OCI-LY7 (cell line): ENCODE data around the gene ZSCAN26. TPM values are rescaled to one million over a fixed set of nuclear protein-coding genes. Genes with fewer than 3 reads are reported as not detected.

Source experiments
- BruUV-seq: library from RNA; stranded (reverse); fragments of 400-500 nt; replicated peaks from 2 replicates; lab custom pipeline; 2021; lab: Mats Ljungman, UMichigan
- CTCF ChIA-PET: fragments of 300-600 bp; sonication (Branson Sonifier 250); formaldehyde crosslinking; loops from one replicate; lab custom pipeline; 2022; ENCODE audit warnings: antibody characterized with exemption; ENCODE audit not compliant: unreplicated experiment; lab: Charles Lee
- POLR2A ChIA-PET: fragments of 300-600 bp; sonication (Branson Sonifier 250); formaldehyde crosslinking; loops from one replicate; lab custom pipeline; 2022; ENCODE audit warnings: antibody characterized with exemption; lab: Charles Lee
- DNase-seq: peaks from one replicate; pipeline ENCODE4 v3.0.0-alpha.2; 2015; ENCODE audit warnings: low spot score
- H2AFZ ChIP-seq: fragments of 200-600 bp; sonication (generic), shearing (Covaris generic); 2 replicates; pipeline ENCODE4 v1.6.1; 2014; ENCODE audit warnings: mild to moderate bottlenecking, antibody characterized with exemption, low read length, moderate library complexity
- H3K27ac ChIP-seq: fragments of 200-600 bp; sonication (generic); 2 replicates; pipeline ENCODE4 v1.5.1; 2014; ENCODE audit warnings: mixed run types, low read depth, mild to moderate bottlenecking, moderate library complexity, low read length, inconsistent platforms; ENCODE audit not compliant: poor library complexity, severe bottlenecking
- H3K36me3 ChIP-seq: fragments of 200-600 bp; sonication (generic); 2 replicates; pipeline ENCODE4 v1.6.1; 2014; ENCODE audit warnings: mild to moderate bottlenecking, antibody characterized with exemption, low read length, moderate library complexity, mixed read lengths; ENCODE audit not compliant: insufficient read depth
- H3K4me1 ChIP-seq: fragments of 200-600 bp; sonication (generic); 2 replicates; pipeline ENCODE4 v1.5.1; 2014; ENCODE audit warnings: mild to moderate bottlenecking, low read length; ENCODE audit not compliant: insufficient read depth, poor library complexity, severe bottlenecking
- H3K4me2 ChIP-seq: fragments of 200-600 bp; sonication (generic); 2 replicates; pipeline ENCODE4 v1.6.1; 2014; ENCODE audit warnings: mild to moderate bottlenecking, low read length
- H3K4me3 ChIP-seq: fragments of 200-600 bp; sonication (generic); 2 replicates; pipeline ENCODE4 v1.5.1; 2014; ENCODE audit warnings: mild to moderate bottlenecking, low read depth, low read length; ENCODE audit not compliant: poor library complexity, severe bottlenecking
- H3K79me2 ChIP-seq: fragments of 200-600 bp; sonication (generic); 2 replicates; pipeline ENCODE4 v1.6.1; 2016; ENCODE audit warnings: low read depth, mild to moderate bottlenecking, low read length, moderate library complexity, mixed read lengths; ENCODE audit not compliant: insufficient read depth
- H3K9me2 ChIP-seq: fragments of 200-600 bp; sonication (generic); 2 replicates; pipeline ENCODE4 v1.6.1; 2016; ENCODE audit warnings: mild to moderate bottlenecking, low read length, mixed read lengths; ENCODE audit not compliant: insufficient read depth
- H3K9me3 ChIP-seq: fragments of 200-600 bp; sonication (generic); 2 replicates; pipeline ENCODE4 v1.6.1; 2014; ENCODE audit warnings: mild to moderate bottlenecking, mixed run types, low read length, mixed read lengths
- H4K20me1 ChIP-seq: fragments of 200-600 bp; sonication (generic); 2 replicates; pipeline ENCODE4 v1.6.1; 2014; ENCODE audit warnings: mild to moderate bottlenecking, antibody characterized with exemption, low read length, moderate library complexity, mixed read lengths; ENCODE audit not compliant: insufficient read depth
- EZH2phosphoT487 ChIP-seq: fragments of 200-600 bp; sonication (generic); IDR thresholded peaks from 2 replicates; pipeline ENCODE4 v1.6.1; 2018; ENCODE audit warnings: low read depth, borderline replicate concordance, mild to moderate bottlenecking, mixed run types, antibody characterized with exemption, low read length, moderate library complexity, mixed read lengths
- intact Hi-C: fragments of 100-400 bp; cut with micrococcal nuclease; formaldehyde crosslinking; loops from one replicate; pipeline ENCODE4 v1.10.0; 2022; ENCODE audit not compliant: unreplicated experiment
- total RNA-seq, 2 experiments: library from RNA; depleted of rRNA in 1 of 2; stranded (reverse); fragments of >200 nt in 1 of 2; shearing (Covaris generic) in 1 of 2; gene quantifications; 2 replicates each; pipeline ENCODE4 v1.2.3, GENCODE V29; 2014 to 2022
- TF ChIP-seq, protein P1 (sequence below): fragments of 200-600 bp; sonication (generic); conservative IDR thresholded peaks from 2 replicates; pipeline ENCODE4 v1.5.1; 2014; ENCODE audit warnings: mild to moderate bottlenecking, antibody characterized with exemption, low read length, moderate library complexity, mixed read lengths

The ZSCAN26 gene
- total RNA-seq, 2 experiments from 2014 or later: 2.8 to 6.8 TPM

- CTCF ChIA-PET: no interaction called here
- BruUV-seq: no TSS peak
- Histone ChIP-seq H2AFZ (no peak overlapping the region), H4K20me1 (no peaks in the 10 kb centered on the region), H3K4me3 (no peak overlapping the region), H3K4me2 (no peak overlapping the region), H3K27ac (no peak overlapping the region), H3K9me2 (no peaks in the 10 kb centered on the region), H3K79me2 (no peaks in the 10 kb centered on the region), H3K4me1 (peaks cover 5% of the 10 kb centered on the region), H3K9me3 (no peaks in the 10 kb centered on the region), H3K36me3 (0 out of 2 replicates have a peak, but pooled peaks cover 4% of the 10 kb centered on the region)
- no peak for DNase-seq
- intact Hi-C loops: no loop called here
- no peak for TF ChIP-seq EZH2phosphoT487
- TF ChIP-seq, protein P1, sequence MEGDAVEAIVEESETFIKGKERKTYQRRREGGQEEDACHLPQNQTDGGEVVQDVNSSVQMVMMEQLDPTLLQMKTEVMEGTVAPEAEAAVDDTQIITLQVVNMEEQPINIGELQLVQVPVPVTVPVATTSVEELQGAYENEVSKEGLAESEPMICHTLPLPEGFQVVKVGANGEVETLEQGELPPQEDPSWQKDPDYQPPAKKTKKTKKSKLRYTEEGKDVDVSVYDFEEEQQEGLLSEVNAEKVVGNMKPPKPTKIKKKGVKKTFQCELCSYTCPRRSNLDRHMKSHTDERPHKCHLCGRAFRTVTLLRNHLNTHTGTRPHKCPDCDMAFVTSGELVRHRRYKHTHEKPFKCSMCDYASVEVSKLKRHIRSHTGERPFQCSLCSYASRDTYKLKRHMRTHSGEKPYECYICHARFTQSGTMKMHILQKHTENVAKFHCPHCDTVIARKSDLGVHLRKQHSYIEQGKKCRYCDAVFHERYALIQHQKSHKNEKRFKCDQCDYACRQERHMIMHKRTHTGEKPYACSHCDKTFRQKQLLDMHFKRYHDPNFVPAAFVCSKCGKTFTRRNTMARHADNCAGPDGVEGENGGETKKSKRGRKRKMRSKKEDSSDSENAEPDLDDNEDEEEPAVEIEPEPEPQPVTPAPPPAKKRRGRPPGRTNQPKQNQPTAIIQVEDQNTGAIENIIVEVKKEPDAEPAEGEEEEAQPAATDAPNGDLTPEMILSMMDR: no peak
- POLR2A ChIA-PET: interaction anchor here (0.7 to 0.9 kb wide), 4 partner anchors 14 to 273 kb away, joined by 3 read pairs; partner anchors contain the start of gene ZSCAN26
Observed at GRCh38 chr6:28226460-28226859, 40.5 kb upstream of the ZSCAN26 start.

- BruUV-seq: no TSS peak
- H2AFZ ChIP-seq: no peak overlapping the region
- H3K27ac ChIP-seq: no peak overlapping the region
- H3K4me3 ChIP-seq: no peak overlapping the region
- ChIA-PET POLR2A (no interaction called here), CTCF (no interaction called here)
- no peaks in the 10 kb centered on the region for H3K79me2 ChIP-seq
- no peaks in the 10 kb centered on the region for H3K9me3 ChIP-seq
- intact Hi-C loops: no loop called here
- H3K36me3 ChIP-seq: 0 out of 2 replicates have a peak, but pooled peaks cover 4% of the 10 kb centered on the region
- no peak for TF ChIP-seq EZH2phosphoT487
- TF ChIP-seq, protein P1: no peak
- H4K20me1 ChIP-seq: no peaks in the 10 kb centered on the region
- H3K4me2 ChIP-seq: no peak overlapping the region
- no peaks in the 10 kb centered on the region for H3K4me1 ChIP-seq
- no peaks in the 10 kb centered on the region for H3K9me2 ChIP-seq
- DNase-seq: no peak
Observed at GRCh38 chr6:28232785-28233184, 34.2 kb upstream of the ZSCAN26 start.

- H4K20me1 ChIP-seq: no peaks in the 10 kb centered on the region
- no peaks in the 10 kb centered on the region for H3K9me2 ChIP-seq
- ChIA-PET POLR2A (interaction anchor here (0.6 kb wide), 1 partner anchor 613 kb away, joined by 4 read pairs; no protein-coding TSS in a partner anchor), CTCF (no interaction called here)
- intact Hi-C loops: no loop called here
- H3K79me2 ChIP-seq: no peaks in the 10 kb centered on the region
- H3K4me1 ChIP-seq: no peaks in the 10 kb centered on the region
- no peak overlapping the region for H2AFZ ChIP-seq
- no peak for DNase-seq
- H3K27ac ChIP-seq: no peak overlapping the region
- no peaks in the 10 kb centered on the region for H3K9me3 ChIP-seq
- H3K4me3 ChIP-seq: no peak overlapping the region
- H3K36me3 ChIP-seq: no peaks in the 10 kb centered on the region
- BruUV-seq: no TSS peak
- no peak overlapping the region for H3K4me2 ChIP-seq
- TF ChIP-seq, protein P1: no peak
- no peak for TF ChIP-seq EZH2phosphoT487
Observed at GRCh38 chr6:28235912-28236452, 31.0 kb upstream of the ZSCAN26 start.
